NCI-H82 (cell line): ENCODE data around the gene ZCCHC14.
A peak's percentile ranks its signal among the peaks of the same experiment; 100 is the strongest.
"Not testable (repeated sequence)": the region's sequence is repeated elsewhere in the genome, so short reads cannot be mapped to it uniquely, and the experiment has no call there.

Experiments
- DNase-seq: peaks from one replicate; lab custom pipeline; 2025; lab: John Stamatoyannopoulos, UW

The ZCCHC14 gene

GRCh38 chr16:87477209-87477981, 15.4 kb downstream of the ZCCHC14 start:
- DNase-seq: not testable (repeated sequence)

DNA sequence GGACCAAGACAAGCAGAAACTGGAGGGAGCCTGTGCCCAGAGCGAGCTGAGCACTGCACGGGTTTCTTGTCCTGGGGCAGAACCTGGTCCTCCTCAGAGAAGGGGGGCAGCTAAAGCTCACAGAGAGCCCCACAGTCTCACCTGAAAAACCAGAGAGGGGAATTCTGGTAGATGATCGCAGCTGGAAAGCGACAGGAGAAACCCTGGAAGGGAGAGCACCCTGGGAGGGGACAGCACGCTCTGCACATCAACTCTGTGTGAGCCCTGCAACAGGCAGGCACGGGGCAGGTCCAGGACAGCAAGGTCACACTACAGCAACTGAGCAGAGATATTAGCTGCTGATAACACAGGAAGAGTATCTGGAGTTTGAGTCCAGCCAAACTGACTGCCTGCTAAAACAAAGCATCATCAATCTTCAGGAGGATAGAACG, 18.2 kb downstream of the ZCCHC14 start:
- no peak for DNase-seq

GRCh38 chr16:87474017-87474416, 18.8 kb downstream of the ZCCHC14 start:
- DNase-seq: no peak

DNA sequence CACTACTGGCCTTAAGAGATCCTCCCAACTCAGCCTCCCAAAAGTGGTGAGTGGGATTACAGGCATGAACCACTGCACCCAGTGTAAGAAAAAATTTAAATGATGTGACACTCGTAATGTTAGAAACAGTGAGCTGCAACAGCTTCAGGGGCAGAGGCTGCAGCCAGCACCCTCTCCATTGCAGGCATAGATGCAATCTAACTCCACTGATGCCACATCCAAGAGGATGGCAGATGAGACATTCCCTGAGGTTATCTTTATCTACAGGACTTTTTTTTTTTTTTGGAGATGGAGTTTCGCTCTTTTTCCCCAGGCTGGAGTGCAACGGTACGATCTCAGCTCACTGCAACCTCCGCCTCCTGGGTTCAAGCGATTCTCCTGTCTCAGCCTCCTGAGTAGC, 19.9 kb downstream of the ZCCHC14 start:
- no peak for DNase-seq

- DNase-seq: no peak
These were observed 20.6 kb downstream of the ZCCHC14 start for GRCh38 chr16:87472142-87472778.

GRCh38 chr16:87471278-87472141, 21.3 kb downstream of the ZCCHC14 start:
- DNase-seq: peak; percentile 66

- peak; percentile 81 for DNase-seq
These were observed 22.5 kb downstream of the ZCCHC14 start for GRCh38 chr16:87470332-87470731.

DNA sequence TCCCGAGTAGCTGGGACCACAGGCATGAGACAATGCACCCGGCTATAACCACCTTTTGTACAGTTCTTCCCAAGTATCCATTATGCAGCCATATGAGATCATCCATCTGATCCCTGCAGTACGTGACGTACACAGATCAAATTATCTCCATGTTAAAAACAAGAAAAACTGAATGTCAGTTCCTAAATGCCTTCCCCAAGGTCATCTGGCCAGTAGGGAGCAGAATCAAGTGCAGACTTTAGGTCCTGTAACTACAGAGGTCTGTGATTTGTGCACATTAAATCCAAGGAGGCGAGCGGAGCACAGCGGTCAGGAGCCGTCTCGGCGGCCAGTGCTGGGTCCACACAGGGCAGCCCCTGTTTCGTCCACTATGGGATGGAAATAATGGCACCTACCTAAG, 23.7 kb downstream of the ZCCHC14 start:
- DNase-seq: no peak

- no peak for DNase-seq
These were observed 24.3 kb downstream of the ZCCHC14 start for GRCh38 chr16:87468550-87468949.

- no peak for DNase-seq
These were observed 25.8 kb downstream of the ZCCHC14 start for GRCh38 chr16:87466975-87467501.

- no peak for DNase-seq
These were observed 26.9 kb downstream of the ZCCHC14 start for GRCh38 chr16:87465879-87466278.

DNA sequence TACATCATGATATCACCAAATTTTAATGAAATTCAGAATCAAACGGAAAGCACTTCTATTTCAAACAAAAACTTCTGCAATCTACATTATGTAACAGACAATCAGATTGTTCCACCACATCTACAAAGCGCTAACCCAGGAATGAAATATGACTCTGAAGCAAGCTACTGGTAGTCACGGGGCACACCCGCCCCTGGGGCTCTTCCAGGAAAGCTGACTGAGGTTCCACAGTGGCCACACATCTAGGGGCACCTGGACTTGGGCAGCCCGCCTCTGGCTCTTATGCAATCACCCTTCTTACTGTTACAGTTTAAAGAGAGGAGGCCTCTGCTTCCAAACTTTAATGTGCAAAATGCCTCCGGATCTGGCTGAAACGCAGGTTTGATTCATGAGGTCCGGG, 27.5 kb downstream of the ZCCHC14 start:
- no peak for DNase-seq

DNA sequence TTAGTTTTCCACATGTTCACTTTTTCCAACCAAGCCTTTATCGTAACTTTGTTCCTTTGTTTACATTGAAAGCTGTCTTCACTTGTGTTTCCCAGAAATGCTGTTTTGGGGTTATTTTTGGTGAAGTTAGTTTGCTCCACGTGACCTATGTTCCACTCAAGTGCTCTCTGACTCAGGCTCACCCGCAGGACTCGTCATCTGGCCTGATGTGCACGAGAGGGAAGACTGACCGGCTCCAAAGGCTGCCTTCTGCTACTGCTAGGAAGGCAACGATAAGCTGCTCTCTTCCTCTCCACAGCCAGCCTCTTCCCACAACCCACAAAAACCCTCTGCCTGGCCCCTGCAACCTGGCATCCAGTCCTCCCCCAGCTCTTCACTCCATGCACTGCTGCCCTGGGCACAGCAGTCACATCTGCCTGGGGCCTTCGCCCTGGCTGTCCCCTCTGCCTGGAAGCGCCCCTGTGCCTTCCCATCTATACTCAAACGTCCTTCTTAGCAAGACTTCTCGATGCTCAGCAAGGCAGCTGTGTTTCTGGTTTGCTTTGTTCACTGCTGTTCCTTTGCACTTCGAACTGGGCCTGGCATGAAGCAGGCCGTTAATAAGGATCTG, 28.0 kb downstream of the ZCCHC14 start:
- no peak for DNase-seq

GRCh38 chr16:87463722-87464690, 28.8 kb downstream of the ZCCHC14 start:
- no peak for DNase-seq

DNA sequence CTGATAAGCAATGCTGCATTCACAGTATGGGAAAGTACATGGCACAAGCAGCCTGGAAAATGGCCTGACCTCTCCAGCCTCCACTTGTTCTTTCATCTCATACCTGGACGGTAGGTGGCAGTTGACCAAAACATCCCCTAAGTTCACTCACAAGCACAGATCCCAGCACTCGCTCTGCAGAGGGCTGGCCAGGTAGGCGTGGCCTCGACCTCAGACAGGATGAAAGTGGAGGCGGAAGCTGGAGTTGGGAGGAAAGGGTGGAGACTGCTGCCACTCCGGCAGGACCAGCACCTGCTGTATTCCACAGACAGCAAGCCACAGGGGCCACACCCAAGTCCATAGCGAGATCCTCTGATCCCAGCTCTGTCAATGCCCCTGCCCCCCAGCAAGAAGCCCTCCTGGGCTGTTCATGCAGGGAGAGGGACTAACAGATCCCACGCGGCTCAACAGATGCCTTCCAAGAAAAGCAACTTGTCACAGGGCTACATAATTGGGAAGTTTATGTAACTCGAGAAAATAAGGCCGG, 31.3 kb downstream of the ZCCHC14 start:
- peak; percentile 87 for DNase-seq

GRCh38 chr16:87460936-87461335, 31.9 kb downstream of the ZCCHC14 start:
- DNase-seq: no peak

DNA sequence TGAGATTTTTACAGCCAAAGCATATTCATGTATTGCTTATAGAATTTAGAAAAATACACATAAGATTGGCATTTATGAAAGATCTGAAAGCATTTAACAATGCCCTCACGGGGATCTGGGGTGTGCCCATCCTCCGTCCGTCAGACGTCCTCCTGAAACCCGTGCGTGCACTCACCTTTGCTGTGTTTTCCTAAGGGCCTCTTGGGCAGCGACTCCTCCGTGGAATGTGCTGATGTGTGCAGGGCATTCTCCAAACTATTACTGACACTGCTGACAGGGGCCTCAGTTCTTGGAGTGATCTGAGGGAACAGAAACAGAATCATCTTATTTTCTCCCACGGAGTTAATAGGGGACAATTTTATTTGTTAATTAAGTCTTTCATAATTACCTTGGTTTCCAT, 33.0 kb downstream of the ZCCHC14 start:
- DNase-seq: no peak

DNA sequence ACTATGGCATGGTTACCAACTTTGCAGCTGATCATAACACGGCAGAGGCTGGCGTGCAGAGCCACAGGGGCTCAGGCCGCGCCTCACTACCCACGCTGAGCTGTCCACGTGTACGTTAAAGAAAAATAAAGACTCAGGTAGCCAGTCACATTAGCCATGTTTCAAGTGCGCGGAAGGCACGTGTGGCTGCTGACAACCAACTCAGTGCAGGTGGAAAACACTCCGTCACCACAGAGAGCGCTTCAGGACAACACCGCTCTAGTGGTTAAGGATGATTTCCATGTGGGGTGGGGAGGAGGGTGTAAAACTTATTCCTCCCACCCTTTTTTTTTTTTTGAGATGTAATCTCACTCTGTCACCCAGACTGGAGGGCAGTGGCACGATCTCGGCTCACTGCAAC, 33.8 kb downstream of the ZCCHC14 start:
- DNase-seq: no peak

- DNase-seq: no peak
These were observed 34.4 kb downstream of the ZCCHC14 start for GRCh38 chr16:87458424-87458915.

GRCh38 chr16:87457709-87458423, 35.0 kb downstream of the ZCCHC14 start:
- DNase-seq: no peak
